ENCODE measurements around the gene SRSF3.

SRSF3 gene

GRCh38 chr6:36624461-36625157 is 30.4 kb downstream of the SRSF3 start:
- DNase-seq, result no peak

DNA sequence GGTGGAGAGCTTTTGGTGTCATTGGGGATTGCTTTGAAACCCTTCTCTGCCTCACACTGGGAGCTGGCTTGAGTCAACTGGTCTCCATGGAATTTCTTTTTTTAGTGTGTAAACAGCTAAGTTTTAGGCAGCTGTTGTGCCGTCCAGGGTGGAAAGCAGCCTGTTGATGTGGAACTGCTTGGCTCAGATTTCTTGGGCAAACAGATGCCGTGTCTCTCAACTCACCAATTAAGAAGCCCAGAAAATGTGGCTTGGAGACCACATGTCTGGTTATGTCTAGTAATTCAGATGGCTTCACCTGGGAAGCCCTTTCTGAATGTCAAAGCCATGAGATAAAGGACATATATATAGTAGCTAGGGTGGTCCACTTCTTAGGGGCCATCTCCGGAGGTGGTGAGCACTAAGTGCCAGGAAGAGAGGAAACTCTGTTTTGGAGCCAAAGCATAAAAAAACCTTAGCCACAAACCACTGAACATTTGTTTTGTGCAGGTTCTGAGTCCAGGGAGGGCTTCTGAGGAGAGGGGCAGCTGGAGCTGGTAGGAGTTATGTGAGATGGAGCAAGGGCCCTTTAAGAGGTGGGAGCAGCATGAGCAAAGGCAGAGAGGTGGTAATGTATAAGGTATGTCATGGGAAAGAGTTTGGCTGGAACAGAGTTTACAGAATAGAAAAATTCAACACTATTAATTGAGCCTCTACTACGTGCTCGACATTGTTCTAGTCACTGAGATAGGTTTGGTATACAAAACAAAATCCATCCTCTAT is 31.2 kb downstream of the SRSF3 start:
- DNase-seq, result no peak

GRCh38 chr6:36626636-36627035 is 32.5 kb downstream of the SRSF3 start:
- no peak for DNase-seq

GRCh38 chr6:36627141-36627540 is 33.0 kb downstream of the SRSF3 start:
- no peak for DNase-seq

DNA sequence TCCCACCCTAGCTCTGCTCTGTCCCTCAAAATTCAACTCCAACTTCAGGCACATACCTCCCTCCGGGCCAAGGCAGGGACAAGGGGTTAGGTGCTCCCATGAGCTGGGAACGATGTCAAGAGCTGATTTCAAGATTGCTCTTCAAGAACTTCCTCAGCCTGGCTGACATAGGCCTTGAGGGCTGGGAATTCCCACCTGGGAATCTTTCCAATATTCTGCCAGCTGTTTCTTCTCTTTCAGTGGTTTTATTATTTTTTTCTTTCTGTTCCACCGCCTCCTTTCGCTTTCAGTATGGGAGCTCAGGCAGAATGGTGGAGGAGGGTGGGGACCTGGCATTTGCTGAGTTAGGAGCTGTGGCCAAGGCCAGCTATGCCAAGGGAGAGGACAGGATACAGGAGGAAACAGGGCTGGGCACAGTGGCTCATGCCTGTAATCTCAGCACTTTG is 33.7 kb downstream of the SRSF3 start:
- no peak for DNase-seq

DNA sequence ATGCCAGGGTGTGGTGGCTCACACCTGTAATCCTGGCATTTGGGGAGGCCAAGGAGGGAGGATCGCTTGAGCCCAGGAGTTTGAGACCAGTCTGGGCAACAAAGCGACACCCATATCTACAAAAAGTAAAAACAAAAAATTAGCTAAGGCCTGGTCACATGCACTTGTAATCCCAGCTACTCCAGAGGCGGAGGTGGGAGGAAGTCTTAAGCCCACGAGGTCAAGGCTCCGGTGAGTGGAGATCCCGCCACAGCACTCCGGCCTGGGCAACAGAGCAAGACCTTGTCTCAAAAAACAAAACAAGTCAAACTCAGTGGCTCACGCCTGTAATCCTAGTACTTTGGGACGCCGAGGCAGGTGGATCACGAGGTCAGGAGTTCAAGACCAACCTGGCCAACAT is 35.6 kb downstream of the SRSF3 start:
- no peak for DNase-seq

- DNase-seq, result no peak
Observed at GRCh38 chr6:36631326-36632011, 37.3 kb downstream of the SRSF3 start.

- no peak for DNase-seq
Observed at GRCh38 chr6:36633370-36633769, 39.2 kb downstream of the SRSF3 start.

DNA sequence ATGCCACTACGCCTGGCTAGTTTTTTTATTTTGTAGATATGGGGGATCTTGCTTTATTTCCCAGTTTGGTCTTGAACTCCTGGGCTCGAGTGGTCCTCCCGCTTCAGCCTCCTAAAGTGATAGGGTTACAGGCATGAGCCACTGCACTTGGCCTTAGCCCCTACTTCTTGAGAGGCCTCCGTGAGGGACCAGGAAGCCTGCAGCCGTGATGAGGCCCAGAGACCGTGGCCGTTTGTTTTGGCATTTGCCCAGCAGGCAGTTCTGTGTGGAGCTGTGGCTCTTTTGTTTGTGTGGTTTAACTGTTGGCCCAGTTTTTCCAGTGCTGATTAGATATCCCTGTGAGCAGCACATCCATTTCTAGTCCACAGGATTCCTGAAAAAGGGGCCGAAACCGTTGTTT is 39.8 kb downstream of the SRSF3 start:
- no peak for DNase-seq

DNA sequence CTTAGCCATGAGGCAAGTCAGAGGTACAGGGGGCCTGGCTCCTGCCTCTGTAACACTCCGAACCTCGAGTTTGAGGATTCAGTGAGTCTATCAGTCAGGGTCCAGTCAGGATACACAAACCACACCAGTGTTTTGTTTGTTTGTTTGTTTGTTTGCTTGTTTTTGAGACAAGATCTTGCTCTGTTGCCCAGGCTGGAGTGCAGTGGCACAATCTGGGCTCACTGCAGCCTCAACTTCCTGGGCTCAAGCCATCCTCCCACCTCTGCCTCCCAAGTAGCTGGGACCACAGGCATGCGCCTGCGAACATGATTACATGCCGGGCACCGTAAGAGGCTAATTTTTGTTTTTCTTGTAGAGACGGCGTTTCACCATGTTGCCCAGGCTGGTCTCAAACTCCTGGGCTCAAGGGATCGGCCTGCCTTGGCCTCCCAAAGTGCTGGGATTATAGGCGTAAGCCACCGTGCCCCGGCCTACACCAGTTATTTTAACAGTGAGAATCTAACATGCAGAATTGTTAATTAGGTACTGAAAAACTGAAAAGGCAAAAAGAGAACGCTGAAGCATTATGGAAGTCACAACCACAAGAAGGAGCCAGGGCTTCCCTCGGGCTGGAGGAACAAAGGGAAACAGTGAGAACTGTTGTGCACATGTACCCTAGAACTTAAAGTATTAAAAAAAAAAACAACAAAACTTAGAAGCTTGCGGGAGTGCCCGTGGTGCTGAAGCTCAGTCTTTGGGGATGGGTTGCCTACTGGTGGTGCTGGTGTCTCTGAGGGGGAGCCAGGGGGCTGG is 40.4 kb downstream of the SRSF3 start:
- no peak for DNase-seq

DNA sequence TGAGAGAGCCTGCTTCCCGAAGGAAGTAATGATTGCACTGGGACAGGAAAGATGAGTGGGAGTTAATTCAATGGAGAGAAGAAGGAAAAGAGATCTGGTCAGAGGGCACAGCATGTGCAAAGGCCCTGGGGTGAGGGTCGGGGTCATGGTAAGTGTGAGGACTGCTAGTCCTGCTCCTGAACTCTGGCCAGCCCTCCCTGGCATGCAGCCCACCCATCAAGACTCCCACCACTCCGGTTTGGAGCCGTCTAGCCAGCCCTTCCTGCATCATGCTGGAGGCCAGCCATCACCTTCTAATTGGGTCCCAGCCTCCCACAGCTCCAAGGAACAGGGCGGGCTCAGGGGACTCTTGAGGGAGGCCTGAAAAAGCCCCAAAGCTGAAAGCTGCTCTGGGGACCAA is 42.1 kb downstream of the SRSF3 start:
- no peak for DNase-seq

- DNase-seq, result no peak
Observed at GRCh38 chr6:36636687-36637418, 42.7 kb downstream of the SRSF3 start.

GRCh38 chr6:36638579-36638978 is 44.4 kb downstream of the SRSF3 start:
- DNase-seq, result no peak

- DNase-seq, result no peak
Observed at GRCh38 chr6:36639171-36639808, 45.1 kb downstream of the SRSF3 start.

GRCh38 chr6:36641543-36641942 is 47.4 kb downstream of the SRSF3 start:
- DNase-seq, result no peak

GRCh38 chr6:36642913-36643817 is 49.0 kb downstream of the SRSF3 start:
- no peak for DNase-seq

GRCh38 chr6:36643977-36644376 is 49.8 kb downstream of the SRSF3 start:
- no peak for DNase-seq

DNA sequence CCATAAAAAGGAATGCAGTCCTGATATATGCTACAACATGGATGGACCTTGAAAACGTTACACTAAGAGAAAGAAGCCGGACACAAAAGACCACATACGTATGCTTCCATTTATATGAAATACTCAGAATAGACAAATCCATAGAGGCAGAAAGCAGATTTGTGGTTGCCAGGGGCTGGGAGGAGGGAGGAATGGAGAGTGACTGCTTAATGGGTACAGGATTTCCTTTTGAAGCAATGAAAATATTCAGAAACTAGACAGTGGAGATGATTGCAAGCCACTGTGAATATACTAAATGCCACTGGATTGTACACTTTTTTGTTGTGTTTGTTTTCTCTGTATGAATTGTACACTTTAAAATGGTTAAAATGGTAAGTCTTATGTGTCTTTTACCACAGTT is 54.9 kb downstream of the SRSF3 start:
- no peak for DNase-seq

GRCh38 chr6:36649701-36650484 is 55.7 kb downstream of the SRSF3 start:
- no peak for DNase-seq
